Renal pelvis (tissue), 4 donors: ENCODE data around the gene MMP25. TPM values are rescaled to one million over a fixed set of nuclear protein-coding genes. Genes with fewer than 3 reads are reported as not detected.
A peak's percentile ranks its signal among the peaks of the same experiment; 100 is the strongest.
"Not testable (repeated sequence)": the region's sequence is repeated elsewhere in the genome, so short reads cannot be mapped to it uniquely, and the experiment has no call there.

Experiments used
- DNase-seq: peaks from one replicate; pipeline ENCODE4 v3.0.0-alpha.2; 2013
- polyA plus RNA-seq, 3 donors: library from polyadenylated mRNA; unstranded; fragments of 120-200 nt; gene quantifications; one replicate each; pipeline ENCODE4 v1.2.1, GENCODE V29; 2013; ENCODE audit not compliant: insufficient read length in 3 of 3

The MMP25 gene
- polyA plus RNA-seq, 3 donors, result 1.4 to 1.6 (median 1.5) TPM

DNA sequence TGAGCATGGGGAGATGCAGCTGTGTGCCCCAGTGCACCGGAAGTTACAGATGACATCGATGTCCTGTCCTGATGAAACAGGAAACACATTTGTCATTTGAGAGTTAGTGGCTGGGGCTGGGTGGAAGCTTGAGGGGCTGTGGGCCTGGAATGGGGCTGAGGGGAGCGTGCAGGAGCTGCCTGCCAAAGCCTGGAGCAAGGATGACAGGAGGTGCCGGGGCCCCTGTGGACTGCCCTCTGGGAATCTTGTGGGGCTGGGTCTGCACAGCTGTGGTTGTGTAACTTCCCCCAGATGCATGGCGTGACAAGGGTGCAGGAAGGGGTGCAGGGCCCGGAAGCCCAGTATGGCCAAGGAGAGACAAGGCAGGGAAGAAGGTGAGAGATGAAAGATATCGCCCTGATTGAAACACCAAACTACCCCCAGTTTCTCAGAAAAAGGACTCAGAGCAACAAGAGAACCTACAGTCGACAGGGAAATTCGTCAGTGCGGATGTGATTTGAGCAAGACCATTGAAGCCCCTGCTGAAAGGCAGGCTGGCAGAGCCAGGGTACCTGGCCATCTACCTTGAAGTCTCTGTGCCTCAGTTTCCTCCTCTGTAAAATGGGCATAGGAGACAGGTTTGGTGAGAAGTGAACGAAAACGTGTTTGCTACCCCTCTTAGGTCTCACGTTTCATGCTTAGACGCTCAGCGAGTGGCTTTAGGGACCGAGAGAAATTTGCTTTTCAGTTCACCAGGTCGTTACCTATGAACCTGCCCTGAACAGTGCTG, 8.8 kb downstream of the MMP25 start:
- no peak for DNase-seq

DNA sequence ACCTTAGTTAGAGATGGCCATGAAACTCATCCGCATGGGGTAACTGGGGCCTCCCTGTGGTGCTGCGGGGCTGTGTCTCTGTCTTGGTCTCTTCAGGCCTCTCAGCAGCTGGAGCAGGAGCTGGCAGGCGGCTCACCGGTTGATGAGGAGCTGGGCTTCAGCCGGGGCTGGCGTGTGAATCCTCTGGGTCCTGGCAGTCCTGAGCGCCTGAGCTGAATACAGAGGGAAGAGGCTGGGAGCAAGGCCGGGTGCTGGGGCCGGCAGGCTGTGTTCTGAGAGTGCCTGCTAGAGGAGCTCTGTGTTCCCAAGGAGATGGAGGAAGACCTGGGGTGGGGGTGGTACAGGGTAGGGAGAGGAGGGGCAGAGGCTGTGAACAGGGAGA, 9.4 kb downstream of the MMP25 start:
- not testable (repeated sequence) for DNase-seq

DNA sequence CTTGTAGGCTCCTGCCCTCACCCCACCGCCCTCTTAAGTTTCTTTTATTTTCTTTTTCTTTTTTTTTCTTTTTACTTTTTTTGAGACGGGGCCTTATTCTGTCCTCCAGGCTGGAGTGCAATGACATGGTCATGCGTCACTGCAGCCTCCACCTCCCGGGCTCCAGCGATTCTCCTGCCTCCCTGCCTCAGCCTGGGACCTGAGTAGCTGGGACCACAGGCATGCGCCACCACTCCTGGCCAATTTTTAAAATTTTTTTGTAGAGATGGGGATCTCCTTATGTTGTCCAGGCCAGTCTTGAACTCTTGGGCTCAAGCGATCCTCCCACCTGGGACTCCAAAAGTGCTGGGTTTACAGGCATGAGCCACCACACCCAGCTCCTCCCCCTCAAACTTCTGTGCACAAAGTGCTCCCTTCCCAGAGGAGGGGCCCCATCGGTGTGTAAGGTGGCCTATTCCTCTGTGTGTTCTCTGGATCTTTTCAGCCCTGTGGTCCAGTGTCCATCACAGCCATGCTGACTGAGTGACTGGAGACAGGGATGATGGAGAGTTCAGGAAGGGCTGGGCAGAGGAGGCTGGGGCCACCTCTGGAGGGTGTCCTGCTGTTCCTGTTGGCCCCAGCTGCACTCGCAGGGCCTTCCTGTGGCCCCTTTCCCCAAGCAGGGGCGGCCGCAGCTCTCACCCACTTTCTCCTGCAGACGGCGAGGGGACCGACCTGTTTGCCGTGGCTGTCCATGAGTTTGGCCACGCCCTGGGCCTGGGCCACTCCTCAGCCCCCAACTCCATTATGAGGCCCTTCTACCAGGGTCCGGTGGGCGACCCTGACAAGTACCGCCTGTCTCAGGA, 10.2 kb downstream of the MMP25 start:
- DNase-seq, result no peak

DNA sequence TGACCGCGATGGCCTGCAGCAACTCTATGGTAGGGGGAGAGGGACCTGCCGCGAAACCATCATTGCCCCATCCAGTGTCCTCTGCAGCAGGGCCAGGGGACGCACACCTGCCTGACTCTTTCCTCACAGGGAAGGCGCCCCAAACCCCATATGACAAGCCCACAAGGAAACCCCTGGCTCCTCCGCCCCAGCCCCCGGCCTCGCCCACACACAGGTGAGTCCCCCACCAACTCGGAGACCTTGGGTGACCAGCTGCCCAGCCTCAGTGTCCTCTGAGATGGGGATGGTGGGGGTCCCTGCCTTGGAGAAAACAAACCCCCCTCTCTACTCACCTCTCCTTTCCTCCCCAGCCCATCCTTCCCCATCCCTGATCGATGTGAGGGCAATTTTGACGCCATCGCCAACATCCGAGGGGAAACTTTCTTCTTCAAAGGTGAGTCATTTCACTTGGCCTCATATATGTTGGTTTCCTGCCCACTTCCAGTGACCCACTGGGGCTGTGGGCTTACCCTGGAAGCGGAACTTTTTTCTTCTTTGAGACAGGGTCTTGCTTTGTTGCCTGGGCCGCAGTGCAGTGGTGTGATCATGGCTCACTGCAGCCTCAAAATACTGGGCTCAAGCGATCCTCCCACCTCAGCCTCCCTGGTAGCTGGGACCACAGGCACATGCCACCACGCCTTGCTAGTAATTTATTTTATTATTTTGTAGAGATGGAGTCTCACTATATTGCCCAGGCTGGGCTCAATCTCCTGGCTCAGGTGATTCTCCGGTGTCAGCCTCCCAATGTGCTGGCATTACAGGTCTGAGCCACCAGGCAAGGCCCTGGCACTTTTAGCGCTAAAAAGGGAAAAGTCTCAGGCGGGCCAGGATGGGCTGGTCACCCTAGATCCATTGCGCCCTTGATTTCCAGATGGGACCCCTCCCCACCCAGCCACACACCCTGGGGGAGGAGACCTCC, 11.1 kb downstream of the MMP25 start:
- no peak for DNase-seq

DNA sequence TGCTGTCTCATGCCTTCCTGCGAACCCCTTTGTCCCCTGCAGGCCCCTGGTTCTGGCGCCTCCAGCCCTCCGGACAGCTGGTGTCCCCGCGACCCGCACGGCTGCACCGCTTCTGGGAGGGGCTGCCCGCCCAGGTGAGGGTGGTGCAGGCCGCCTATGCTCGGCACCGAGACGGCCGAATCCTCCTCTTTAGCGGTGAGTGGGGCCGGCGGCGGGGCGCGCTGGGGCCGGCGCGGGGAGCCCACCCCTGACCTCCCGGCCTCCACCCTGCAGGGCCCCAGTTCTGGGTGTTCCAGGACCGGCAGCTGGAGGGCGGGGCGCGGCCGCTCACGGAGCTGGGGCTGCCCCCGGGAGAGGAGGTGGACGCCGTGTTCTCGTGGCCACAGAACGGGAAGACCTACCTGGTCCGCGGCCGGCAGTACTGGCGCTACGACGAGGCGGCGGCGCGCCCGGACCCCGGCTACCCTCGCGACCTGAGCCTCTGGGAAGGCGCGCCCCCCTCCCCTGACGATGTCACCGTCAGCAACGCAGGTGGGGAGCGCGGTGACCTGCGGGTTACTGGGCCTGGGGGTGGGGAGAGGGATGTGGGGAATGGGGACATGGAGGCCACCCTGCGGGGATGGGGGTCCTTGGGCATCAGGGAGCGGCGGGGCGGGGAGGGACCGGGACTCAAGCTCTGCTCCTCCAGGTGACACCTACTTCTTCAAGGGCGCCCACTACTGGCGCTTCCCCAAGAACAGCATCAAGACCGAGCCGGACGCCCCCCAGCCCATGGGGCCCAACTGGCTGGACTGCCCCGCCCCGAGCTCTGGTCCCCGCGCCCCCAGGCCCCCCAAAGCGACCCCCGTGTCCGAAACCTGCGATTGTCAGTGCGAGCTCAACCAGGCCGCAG, 12.0 kb downstream of the MMP25 start:
- DNase-seq, result peak; percentile 42

DNA sequence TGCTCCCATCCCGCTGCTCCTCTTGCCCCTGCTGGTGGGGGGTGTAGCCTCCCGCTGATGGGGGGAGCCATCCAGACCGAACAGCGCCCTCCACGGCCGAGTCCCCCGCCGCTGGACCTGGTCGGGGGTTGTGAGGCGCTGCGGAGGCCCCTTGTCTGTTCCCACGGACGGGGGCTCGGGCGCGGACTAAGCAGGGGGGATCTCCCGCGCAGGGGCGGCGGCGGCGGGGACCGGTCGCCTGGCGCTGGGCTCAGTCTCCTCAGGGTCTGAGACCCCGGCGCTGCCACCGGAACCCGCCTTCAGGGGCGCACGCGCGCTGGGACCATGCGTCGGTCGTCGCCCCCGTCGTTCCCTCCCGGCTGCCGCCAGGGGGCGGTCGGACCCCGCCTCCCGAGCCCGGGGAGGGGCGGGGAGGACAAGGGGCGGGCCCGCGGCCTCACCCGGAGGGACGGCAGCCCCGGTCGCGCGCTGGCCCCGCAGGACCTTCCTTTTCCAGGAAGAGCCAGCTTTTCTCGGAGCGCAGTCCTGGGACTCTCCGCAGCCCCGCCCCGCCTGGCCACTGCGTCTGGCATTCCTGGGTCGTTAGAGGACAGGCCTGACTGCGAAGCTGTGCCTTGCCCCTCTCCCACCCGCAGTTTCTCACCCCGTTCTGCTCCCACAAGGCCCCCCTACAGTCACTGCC, 12.8 kb downstream of the MMP25 start:
- peak; percentile 89 for DNase-seq

DNA sequence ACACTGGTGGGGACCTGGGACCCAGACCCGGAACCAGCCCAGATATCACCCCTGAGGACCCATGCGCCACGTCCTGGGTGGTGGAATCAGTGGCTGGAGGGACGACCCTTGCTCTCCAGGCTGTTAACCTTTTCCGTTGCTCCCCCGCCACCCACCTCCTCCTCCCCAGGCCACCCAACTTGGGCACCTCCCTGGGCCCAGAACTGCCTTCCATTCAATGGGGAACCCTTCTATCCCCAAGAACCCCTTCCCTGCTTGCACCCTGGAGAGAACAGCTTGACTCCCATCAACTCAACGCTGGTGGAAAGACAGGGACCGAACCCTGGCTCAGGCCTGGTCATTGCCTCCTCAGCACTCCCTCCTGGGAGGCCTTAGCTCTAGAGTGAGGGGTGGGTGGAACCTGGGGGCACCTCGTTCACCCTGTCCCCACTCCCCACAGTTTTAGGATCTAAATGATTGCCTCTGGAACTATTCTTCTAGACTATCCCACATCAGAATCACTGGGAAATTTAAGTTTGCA, 13.4 kb downstream of the MMP25 start:
- no peak for DNase-seq

DNA sequence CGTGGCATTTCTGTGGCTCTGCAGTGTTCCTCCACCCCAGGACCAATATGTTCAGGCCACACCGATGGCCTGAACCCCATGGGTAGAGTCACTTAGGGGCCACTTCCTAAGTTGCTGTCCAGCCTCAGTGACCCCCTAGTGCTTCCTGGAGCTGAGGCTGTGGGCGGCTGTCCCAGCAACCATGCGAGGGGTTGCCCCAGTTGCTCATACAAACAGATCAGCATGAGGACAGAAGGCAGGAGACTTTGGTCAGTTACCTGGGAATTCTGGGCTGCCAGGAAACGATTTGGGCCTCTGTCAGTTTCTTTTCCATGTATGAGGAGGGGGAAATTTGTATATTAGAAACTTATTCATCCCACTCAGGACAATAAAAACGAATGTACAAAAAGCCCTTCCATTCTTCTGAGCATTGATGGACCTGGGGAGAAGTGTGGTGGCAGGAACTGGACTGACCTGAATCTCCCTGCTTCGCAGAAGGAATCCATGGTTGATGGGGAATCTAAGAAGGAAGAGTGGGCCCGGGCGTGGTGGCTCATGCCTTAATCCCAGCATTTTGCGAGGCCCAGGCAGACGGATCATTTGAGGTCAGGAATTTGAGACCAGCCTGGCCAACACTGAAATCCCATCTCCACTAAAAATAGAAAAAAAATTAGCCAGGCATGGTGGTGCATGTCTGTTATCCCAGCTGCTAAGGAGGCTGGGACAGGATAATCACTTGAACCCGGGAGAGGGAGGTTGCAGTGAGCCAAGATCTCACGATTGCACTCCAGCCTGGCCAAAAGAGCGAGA, 14.2 kb downstream of the MMP25 start:
- DNase-seq, result no peak

DNA sequence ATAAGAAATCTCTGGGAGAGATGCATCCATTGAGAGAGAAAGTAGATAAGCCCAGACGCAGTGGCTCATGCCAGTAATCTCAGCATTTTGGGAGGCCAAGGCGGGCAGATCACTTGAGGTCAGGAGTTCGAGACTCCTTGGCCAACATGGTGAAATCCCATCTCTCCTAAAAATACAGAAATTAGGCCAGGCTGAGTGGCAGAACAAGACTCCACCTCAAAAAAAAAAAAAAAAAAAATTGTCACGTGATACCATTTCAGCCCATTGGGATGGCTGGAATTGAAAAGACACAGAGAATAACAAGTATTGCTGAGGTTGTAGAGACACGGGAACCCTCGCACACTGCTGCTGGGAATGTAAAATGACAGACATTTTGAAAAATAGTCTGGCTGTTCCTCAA, 16.2 kb downstream of the MMP25 start:
- no peak for DNase-seq

DNA sequence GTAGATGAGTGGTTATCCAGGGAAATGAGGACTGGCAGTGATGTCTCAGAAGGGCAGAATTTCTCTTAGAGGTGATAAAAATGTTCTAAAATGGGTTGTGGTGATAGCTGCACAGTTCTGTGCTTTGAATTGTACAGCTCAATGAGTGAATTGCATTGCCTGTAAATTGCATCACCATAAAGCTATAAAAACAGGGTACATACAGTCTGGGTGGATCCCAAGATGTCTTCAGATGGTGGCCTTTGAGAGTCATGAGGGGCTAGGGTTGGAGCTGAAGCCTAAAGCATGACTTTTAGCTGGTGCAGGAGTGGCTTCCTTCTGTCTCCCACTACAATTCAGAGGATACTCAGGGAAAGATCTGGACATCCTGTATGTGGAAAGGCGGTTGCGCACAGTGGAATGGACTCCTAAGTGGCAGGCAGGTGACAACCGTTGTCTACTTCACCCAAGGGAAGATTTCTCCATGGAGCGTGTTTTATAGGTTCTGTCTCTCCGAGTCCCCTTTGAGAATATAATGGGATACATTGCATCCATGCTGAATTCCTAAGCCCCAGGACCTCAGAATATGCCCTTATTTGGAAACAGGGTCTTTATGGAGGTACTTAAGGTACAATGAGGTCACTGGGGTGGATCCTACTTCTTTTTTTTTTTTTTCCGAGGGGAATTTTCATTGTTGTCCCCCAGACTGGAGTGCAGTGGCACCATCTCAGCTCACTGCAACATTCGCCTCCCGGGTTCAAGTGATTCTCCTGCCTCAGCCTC, 17.4 kb downstream of the MMP25 start:
- DNase-seq, result no peak

DNA sequence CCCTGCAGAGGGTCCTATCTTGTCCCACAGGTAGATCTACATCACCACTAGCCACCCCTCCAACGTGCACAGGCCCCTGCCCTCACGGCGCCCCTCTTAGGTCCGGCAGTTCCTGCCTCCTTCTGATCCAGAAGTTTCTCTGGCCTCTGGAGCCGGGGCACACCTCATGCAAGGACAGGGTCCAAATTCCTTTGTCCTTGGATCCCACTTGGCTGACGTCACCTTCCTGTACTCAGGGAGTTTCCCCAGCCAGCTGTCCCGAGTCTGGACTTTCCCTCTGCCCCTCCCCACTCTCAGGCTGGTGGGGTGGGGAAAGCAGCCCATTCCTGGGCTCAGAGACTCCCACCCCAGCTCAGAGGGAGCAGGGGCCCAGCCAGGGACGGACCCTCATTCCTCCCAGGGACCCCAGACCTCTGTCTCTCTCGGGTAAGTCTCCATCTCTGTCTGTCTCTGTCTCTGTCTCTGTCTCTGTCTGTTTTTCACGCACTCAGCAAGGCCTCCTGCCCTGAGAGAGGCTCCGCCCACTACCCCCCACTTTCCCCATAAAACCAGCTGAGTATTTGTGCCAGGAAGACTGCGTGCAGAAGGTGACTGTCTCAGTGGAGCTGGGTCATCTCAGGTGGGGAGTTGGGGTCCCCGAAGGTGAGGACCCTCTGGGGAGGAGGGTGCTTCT, 18.8 kb downstream of the MMP25 start, which contains the start of gene IL32:
Gene IL32 (plus strand): TSS at position 572 of the 673 bp plus-strand sequence. CDS start 172 bp downstream, outside the sequence.
- DNase-seq, result peak; percentile 44

DNA sequence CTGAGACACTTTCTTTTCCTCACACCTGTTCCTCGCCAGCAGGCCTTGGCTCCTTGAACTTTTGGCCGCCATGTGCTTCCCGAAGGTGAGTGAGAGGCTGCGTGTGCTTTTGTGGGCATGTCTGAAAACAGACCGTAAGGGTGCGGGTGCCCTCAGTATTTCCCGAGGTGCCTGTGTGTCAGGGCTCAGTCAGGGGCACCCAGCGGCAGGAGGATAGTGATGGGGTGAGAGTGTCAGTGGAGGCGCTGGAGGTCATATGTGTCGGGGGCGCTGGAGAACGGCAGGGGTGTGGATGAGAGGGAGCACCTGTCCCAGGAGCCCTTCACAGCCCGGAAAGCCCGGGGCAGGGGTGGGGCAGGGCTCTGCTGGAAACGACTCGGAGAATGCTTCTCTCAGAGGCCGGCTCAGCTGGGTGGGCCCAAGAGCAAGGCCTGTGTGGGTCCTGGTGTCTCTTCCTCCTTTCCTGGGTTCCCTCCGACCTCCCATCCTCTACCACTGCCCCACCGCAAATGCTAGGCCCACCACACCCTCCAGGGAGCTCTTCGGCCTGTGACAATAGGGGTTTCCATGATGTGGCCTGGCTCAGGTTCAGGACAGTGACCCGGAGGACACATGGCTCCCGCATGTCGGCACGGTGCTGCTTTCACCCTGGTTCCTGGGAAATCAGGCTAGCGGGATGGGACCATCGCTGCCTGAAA, 19.5 kb downstream of the MMP25 start:
- DNase-seq, result no peak

DNA sequence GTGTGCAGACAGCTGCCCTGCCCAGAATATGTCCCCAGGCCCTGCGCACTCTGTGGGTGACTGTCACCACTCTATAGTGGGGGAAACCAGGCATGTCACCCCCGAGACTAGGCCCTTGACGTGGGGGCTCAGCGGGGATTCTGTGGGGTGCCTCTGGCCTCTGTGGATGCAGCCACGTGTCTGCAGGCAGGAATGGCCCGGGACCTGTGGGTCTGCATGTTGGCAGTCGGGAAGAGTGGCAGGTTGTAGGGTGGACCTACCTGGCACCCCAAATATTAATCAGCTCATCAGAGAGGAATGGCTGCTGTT, 20.0 kb downstream of the MMP25 start:
- DNase-seq, result no peak

DNA sequence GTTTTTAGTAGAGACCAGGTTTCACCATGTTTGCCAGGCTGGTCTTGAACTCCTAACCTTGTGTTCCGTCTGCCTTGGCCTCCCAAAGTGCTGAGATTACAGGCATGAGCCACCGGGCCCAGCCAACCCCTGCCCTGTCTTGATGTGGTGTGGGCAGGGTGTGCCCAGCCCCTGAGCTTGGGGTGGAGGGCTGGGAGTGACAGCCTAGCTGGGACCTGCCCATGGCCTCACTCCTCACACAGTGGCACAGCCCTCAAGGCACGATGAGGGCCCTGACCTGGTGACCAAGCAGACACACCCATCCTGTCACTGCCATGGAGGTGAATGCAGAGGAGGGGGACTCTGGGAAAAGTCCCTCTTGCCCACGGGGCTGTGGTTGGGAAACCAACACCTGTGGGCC, 22.1 kb downstream of the MMP25 start:
- no peak for DNase-seq

DNA sequence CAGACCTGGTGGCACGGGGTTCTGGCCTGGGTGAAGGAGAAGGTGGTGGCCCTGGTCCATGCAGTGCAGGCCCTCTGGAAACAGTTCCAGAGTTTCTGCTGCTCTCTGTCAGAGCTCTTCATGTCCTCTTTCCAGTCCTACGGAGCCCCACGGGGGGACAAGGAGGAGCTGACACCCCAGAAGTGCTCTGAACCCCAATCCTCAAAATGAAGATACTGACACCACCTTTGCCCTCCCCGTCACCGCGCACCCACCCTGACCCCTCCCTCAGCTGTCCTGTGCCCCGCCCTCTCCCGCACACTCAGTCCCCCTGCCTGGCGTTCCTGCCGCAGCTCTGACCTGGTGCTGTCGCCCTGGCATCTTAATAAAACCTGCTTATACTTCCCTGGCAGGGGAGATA, 22.8 kb downstream of the MMP25 start:
- DNase-seq, result not testable (repeated sequence)

DNA sequence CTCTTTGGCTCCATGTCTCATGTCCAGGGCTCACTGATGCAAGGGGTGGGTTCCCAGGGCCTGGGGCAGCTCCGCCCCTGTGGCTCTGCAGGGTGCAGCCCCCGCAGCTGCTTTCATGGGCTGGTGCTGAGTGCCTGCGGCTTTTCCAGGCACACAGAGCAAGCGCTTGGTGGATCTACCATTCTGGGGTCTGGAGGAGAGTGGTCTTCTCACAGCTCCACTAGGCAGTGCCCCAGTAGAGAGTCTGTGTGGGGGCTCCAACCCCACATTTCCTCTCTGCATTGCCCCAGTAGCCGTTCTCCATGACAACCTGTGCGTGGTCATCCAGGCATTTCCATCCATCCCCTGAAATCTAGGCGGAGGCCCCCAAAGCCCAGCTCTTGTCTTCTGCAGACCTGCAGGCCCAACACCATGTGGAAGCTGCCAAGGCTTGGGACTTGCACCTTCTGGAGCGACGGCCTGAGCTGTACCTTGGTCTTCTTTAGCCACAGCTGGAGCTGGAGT, 24.3 kb downstream of the MMP25 start:
- DNase-seq, result no peak

DNA sequence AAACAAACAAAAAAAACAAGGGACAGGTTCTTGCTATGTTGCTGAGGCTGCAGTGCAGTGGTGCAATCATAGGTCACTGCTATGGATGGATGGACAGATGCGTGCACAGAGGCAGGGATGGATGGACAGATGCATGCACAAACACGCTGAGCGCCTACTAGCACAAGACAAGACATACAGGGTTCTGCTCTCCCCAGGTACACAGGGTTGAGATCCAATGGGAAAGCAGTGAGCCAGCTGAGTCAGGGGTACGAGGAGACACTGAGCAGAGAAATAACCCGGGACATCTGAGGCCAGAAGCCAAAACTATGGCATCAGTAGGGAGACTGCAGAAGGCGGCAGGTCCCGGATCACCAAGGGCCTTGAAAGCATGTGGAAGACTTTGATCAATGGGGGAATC, 25.3 kb downstream of the MMP25 start:
- no peak for DNase-seq
